Endothelial cell of umbilical vein (primary cell): ENCODE measurements around the gene MNT. TPM values are rescaled to one million over a fixed set of nuclear protein-coding genes. Genes with fewer than 3 reads are reported as not detected.

Source experiments
- BruUV-seq: library from RNA; stranded (reverse); fragments of 400-500 nt; replicated peaks from 2 replicates; lab custom pipeline; 2021; lab: Mats Ljungman, UMichigan
- CTCF ChIA-PET: fragments of 300-600, 350-600 bp; sonication (Branson Sonifier 250); formaldehyde crosslinking; loops from one replicate; lab custom pipeline; 2021; ENCODE audit warnings: antibody characterized with exemption, inconsistent platforms; lab: Charles Lee
- POLR2A ChIA-PET: fragments of 300-600, 350-600 bp; sonication (Branson Sonifier 250); formaldehyde crosslinking; loops from one replicate; lab custom pipeline; 2021; ENCODE audit warnings: antibody characterized with exemption, inconsistent platforms; lab: Charles Lee
- DNase-seq: peaks from one replicate; pipeline ENCODE4 v3.0.0-alpha.2; 2011; ENCODE audit warnings: low read depth, low spot score
- FAIRE-seq: peaks from 2 replicates; lab custom pipeline; 2011; peaks lifted over from hg19 to GRCh38; lab: Jason Lieb, UNC
- H2AFZ ChIP-seq: 2 replicates; pipeline ENCODE4 v1.6.0; 2012; ENCODE audit warnings: low read depth, low read length, control low read depth, inconsistent platforms
- H3K27ac ChIP-seq: 2 replicates; pipeline ENCODE4 v1.5.1; 2011; ENCODE audit warnings: low read depth, mild to moderate bottlenecking, control low read depth, low read length, moderate library complexity; ENCODE audit not compliant: insufficient read depth
- H3K27me3 ChIP-seq, 2 experiments: 2 replicates each; pipeline versions ENCODE4 v1.6.0 to v1.6.1; 2011; ENCODE audit warnings: low read length in 2 of 2, mixed read lengths in 1 of 2; ENCODE audit not compliant: control insufficient read depth in 2 of 2, insufficient read depth in 2 of 2
- H3K36me3 ChIP-seq, 2 experiments: 2 replicates in 1 of 2; 3 replicates in 1 of 2; pipeline ENCODE4 v1.5.1; 2011; ENCODE audit warnings: low read length in 2 of 2, mild to moderate bottlenecking in 1 of 2, moderate library complexity in 1 of 2; ENCODE audit not compliant: control insufficient read depth in 2 of 2, insufficient read depth in 2 of 2; ENCODE audit errors: extremely low read depth in 1 of 2
- H3K4me1 ChIP-seq: 3 replicates; pipeline ENCODE4 v1.5.1; 2011; ENCODE audit warnings: mild to moderate bottlenecking, low read length; ENCODE audit not compliant: control insufficient read depth, insufficient read depth; ENCODE audit errors: extremely low read depth
- H3K4me2 ChIP-seq: 2 replicates; pipeline ENCODE4 v1.6.1; 2011; ENCODE audit warnings: low read length, control low read depth, mixed read lengths; ENCODE audit not compliant: insufficient read depth
- H3K4me3 ChIP-seq, 3 experiments: fragments of 200-600 bp in 1 of 3; sonication (generic), shearing (Covaris generic) in 1 of 3; replicated peaks in 1 of 3; 2 replicates each; pipeline ENCODE4 v1.5.1; 2011 to 2016; ENCODE audit warnings: control low read depth in 3 of 3, low read length in 3 of 3, mild to moderate bottlenecking in 2 of 3, inconsistent platforms in 1 of 3, low read depth in 1 of 3, moderate library complexity in 1 of 3; ENCODE audit not compliant: insufficient read depth in 1 of 3
- H3K79me2 ChIP-seq: 2 replicates; pipeline ENCODE4 v1.6.0; 2012; ENCODE audit warnings: low read length, inconsistent platforms; ENCODE audit not compliant: control insufficient read depth, insufficient read depth
- H3K9ac ChIP-seq: replicated peaks from 2 replicates; pipeline ENCODE3; 2011; ENCODE audit warnings: low read length, control low read depth; ENCODE audit not compliant: insufficient read depth; ENCODE audit errors: extremely low read depth
- H3K9me1 ChIP-seq: replicated peaks from 3 replicates; pipeline ENCODE4 v1.6.0; 2011; ENCODE audit warnings: mild to moderate bottlenecking, low read length; ENCODE audit not compliant: control insufficient read depth, insufficient read depth; ENCODE audit errors: extremely low read depth
- H3K9me3 ChIP-seq: replicated peaks from 2 replicates; pipeline ENCODE4 v1.5.1; 2012; ENCODE audit warnings: low read length, inconsistent platforms; ENCODE audit not compliant: control insufficient read depth, insufficient read depth
- H4K20me1 ChIP-seq: replicated peaks from 2 replicates; pipeline ENCODE3; 2011; ENCODE audit warnings: mild to moderate bottlenecking, low read length; ENCODE audit not compliant: control insufficient read depth, insufficient read depth; ENCODE audit errors: extremely low read depth
- MAX ChIP-seq: IDR thresholded peaks from 2 replicates; pipeline ENCODE4 v1.6.1; 2011; ENCODE audit not compliant: insufficient read depth, insufficient read length
- MYC ChIP-seq: IDR thresholded peaks from one replicate; pipeline ENCODE4 v1.6.1; 2011; ENCODE audit warnings: mild to moderate bottlenecking, low read depth, low read length
- POLR2A ChIP-seq: IDR thresholded peaks from 2 replicates; pipeline ENCODE4 v1.6.1; 2012; ENCODE audit warnings: low read depth, mild to moderate bottlenecking, control low read depth, low read length
- POLR2AphosphoS5 ChIP-seq: IDR thresholded peaks from 2 replicates; pipeline ENCODE4 v1.6.1; 2012; ENCODE audit warnings: low read depth, mild to moderate bottlenecking, control low read depth, low read length, moderate library complexity; ENCODE audit not compliant: insufficient read depth
- dilution Hi-C: fragments of 300-500 bp; cut with MboI; formaldehyde crosslinking; loops from one replicate; pipeline ENCODE4 v1.15.0; 2019; ENCODE audit warnings: low sequenced_read_pairs; ENCODE audit not compliant: extremely low pct_ligation_motif_present
- intact Hi-C: fragments of 100-400 bp; cut with micrococcal nuclease; formaldehyde crosslinking; loops from one replicate; pipeline ENCODE4 v1.10.0; 2022
- polyA plus RNA-seq, 4 experiments: library from polyadenylated mRNA; depleted of rRNA in 3 of 4; stranded (reverse) in 3 of 4; unstranded in 1 of 4; fragments of >200 nt; gene quantifications; 2 replicates each; pipeline versions ENCODE4 v1.2.1 to v1.2.3, GENCODE V29; 2011 to 2012; ENCODE audit warnings: missing spikeins in 1 of 4
- total RNA-seq: library from RNA; stranded (reverse); gene quantifications from 2 replicates; pipeline ENCODE4 v1.2.3, GENCODE V29; 2021
- TF ChIP-seq, protein P1 (sequence below), 2 donors: IDR thresholded peaks; 1 replicate in 1 of 2; 2 replicates in 1 of 2; pipeline ENCODE4 v1.5.1; 2011; ENCODE audit warnings: low read length in 2 of 2, mild to moderate bottlenecking in 2 of 2, moderate library complexity in 2 of 2, control low read depth in 1 of 2, inconsistent platforms in 1 of 2, low read depth in 1 of 2; ENCODE audit not compliant: insufficient read depth in 1 of 2; ENCODE audit errors: extremely low read depth in 1 of 2

MNT gene
- total and polyA plus RNA-seq, 2 donors (not counting 3 experiments of a cell fraction or from before 2014, with no cell fraction given): 4.1 to 21.6 TPM

DNA sequence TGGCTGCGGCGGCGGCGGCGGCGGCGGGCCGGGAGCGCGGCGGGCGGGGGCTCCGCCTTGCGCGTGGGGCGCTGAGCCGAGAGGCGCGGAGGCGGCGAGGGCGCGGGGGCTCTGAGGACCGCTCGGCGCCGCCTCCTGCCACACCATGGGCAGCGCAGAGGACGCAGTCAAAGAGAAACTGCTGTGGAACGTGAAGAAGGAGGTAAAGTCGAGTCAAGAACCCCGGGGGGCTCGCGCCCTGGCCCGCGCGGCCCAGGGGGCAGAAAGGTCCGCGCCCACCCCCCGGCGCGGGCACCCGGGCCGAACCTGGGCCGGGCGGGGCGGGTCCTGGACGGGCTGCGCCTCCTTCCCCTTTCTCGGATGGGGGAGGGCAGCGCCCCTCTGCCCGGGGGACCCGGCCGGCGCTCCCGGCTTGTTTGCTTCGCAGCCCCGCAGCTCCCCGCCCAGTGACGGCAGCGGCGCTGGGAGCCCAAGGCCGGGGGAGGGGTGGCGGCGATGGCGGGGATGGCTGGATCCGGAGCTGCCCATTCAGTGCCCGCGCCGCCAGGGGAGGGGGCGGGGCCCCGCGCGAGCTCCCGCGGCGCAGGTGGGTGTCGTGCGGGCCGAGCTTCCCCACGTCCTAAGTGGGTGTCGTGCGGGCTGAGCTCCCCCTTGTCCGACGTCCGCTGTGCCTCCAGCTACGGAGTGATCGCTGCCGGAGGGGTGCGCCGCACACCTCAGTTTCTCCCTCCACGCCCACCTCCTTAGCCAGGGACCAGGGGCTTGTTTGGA lies 63.1 kb downstream of the MNT start:
- Histone ChIP-seq H3K27ac (peak overlapping the region; percentile 29), H3K27me3 (no peaks in the 10 kb centered on the region), H2AFZ (peak overlapping the region; percentile 83), H3K36me3 (peaks cover 9 to 11% of the 10 kb centered on the region in 2 experiments), H3K4me3 (peak overlapping the region; percentile 36 to 72 (median 50)), H3K9me3 (no peaks in the 10 kb centered on the region), H3K9me1 (no peaks in the 10 kb centered on the region), H3K4me1 (peaks cover 16% of the 10 kb centered on the region), H3K9ac (peak overlapping the region; percentile 67), H3K4me2 (peak overlapping the region; percentile 28), H3K79me2 (peaks cover 31% of the 10 kb centered on the region), H4K20me1 (no peaks in the 10 kb centered on the region)
- ChIA-PET POLR2A (no interaction called here), CTCF (interaction anchor here (0.6 to 5.4 kb wide), 4 partner anchors 15 to 367 kb away, joined by 3 to 42 read pairs (median 3); no protein-coding TSS in a partner anchor)
- FAIRE-seq (peak; percentile 62), DNase-seq (peak; percentile 73)
- BruUV-seq: no TSS peak
- TF ChIP-seq POLR2A: peak; percentile 28
- no peak for TF ChIP-seq MYC
- peak; percentile 42 for TF ChIP-seq POLR2AphosphoS5
- TF ChIP-seq, protein P1, sequence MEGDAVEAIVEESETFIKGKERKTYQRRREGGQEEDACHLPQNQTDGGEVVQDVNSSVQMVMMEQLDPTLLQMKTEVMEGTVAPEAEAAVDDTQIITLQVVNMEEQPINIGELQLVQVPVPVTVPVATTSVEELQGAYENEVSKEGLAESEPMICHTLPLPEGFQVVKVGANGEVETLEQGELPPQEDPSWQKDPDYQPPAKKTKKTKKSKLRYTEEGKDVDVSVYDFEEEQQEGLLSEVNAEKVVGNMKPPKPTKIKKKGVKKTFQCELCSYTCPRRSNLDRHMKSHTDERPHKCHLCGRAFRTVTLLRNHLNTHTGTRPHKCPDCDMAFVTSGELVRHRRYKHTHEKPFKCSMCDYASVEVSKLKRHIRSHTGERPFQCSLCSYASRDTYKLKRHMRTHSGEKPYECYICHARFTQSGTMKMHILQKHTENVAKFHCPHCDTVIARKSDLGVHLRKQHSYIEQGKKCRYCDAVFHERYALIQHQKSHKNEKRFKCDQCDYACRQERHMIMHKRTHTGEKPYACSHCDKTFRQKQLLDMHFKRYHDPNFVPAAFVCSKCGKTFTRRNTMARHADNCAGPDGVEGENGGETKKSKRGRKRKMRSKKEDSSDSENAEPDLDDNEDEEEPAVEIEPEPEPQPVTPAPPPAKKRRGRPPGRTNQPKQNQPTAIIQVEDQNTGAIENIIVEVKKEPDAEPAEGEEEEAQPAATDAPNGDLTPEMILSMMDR (IDR thresholded peaks at IDR 0.05; ENCODE audit: extremely low read depth in 1 of 2, insufficient read depth in 1 of 2, low read depth in 1 of 2, low read length in 2 of 2): peak in 1 of 2 donors; percentile 4
- no peak for TF ChIP-seq MAX
- dilution Hi-C loops: no loop called here
- intact Hi-C loops: loop anchor here (5.0 to 10.0 kb wide), 3 partner anchors 65 to 623 kb away; partner anchors contain the start of genes MNT and TLCD2
